ENCODE data around the gene PMVK.

- no peak for TF ChIP-seq RUNX3 (IDR thresholded peaks at IDR 0.05; ENCODE audit: low read length)
- no peak for TF ChIP-seq ZNF274 (IDR thresholded peaks at IDR 0.05; ENCODE audit: insufficient read depth, insufficient read length)
- TF ChIP-seq YY1 (IDR thresholded peaks at IDR 0.05; ENCODE audit: low read depth, low read length), result no peak
- TF ChIP-seq ZNF384 (IDR thresholded peaks at IDR 0.05; ENCODE audit: borderline replicate concordance, low read depth, low read length), result no peak
- TF ChIP-seq POLR2AphosphoS5 (IDR thresholded peaks at IDR 0.05; ENCODE audit: low read length), result no peak
- no peak for TF ChIP-seq WRNIP1 (IDR thresholded peaks at IDR 0.05; ENCODE audit: borderline replicate concordance, low read depth, low read length)
- TF ChIP-seq EZH2 (IDR thresholded peaks at IDR 0.05; ENCODE audit: borderline replicate concordance, control insufficient read depth, low read depth, low read length), result no peak
- no peak for TF ChIP-seq KDM1A (IDR thresholded peaks at IDR 0.05; ENCODE audit: borderline replicate concordance)
- no peak for TF ChIP-seq CTCF (IDR thresholded peaks at IDR 0.05 in 2 of 3, conservative IDR thresholded peaks at IDR 0.05 in 1 of 3; ENCODE audit: control insufficient read depth in 2 of 3, extremely low read depth in 1 of 3, insufficient read depth in 1 of 3, low read depth in 3 of 3, low read length in 3 of 3)
Observed at GRCh38 chr1:154967331-154967950, 30.9 kb upstream of the PMVK start.
